Bronchial epithelial cell (primary cell): ENCODE results near the gene MYO1D. TPM values are rescaled to one million over a fixed set of nuclear protein-coding genes. Genes with fewer than 3 reads are reported as not detected.

ENCODE experiments used
- DNase-seq: peaks from one replicate; pipeline ENCODE4 v3.0.0-alpha.2; 2010; ENCODE audit warnings: low read depth
- FAIRE-seq: peaks from 2 replicates; lab custom pipeline; 2011; peaks lifted over from hg19 to GRCh38; lab: Jason Lieb, UNC
- H3K27me3 ChIP-seq: 2 replicates; pipeline ENCODE4 v1.5.1; 2011; ENCODE audit warnings: low read length; ENCODE audit not compliant: control insufficient read depth, insufficient read depth
- H3K36me3 ChIP-seq: 2 replicates; pipeline ENCODE4 v1.5.1; 2011; ENCODE audit warnings: low read length; ENCODE audit not compliant: control insufficient read depth, insufficient read depth
- H3K4me3 ChIP-seq: 2 replicates; pipeline ENCODE4 v1.5.1; 2011; ENCODE audit warnings: mild to moderate bottlenecking, low read depth, low read length, control low read depth
- CTCF ChIP-seq: IDR thresholded peaks from 2 replicates; pipeline ENCODE4 v1.5.1; 2011; ENCODE audit warnings: mild to moderate bottlenecking, moderate library complexity, low read length, control low read depth, inconsistent platforms; ENCODE audit not compliant: insufficient read depth, severe bottlenecking
- total RNA-seq: library from RNA; depleted of rRNA; stranded (reverse); fragments of >200 nt; gene quantifications from 2 replicates; pipeline ENCODE4 v1.2.1, GENCODE V29; 2014

MYO1D gene
- total RNA-seq, 1 donor from 2014 or later = 35.8 TPM

DNA sequence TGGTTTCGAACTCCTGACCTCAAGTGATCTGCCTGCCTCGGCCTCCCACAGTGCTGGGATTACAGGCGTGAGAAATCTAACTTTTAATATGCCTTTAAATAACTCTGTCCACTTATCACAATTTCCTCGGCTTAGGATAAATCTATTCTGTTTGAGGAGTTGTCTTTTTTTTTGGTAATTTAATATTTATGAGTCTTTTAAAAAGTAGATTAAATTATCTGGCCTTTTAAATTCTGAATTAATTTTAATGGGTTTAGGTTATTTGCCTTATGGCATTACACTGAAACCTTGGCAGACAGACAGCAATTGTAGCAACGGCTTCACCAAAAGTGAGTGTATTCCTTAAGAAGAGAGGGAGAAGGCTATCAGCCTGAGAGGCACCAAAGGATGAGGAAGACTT lies 66.2 kb downstream of the MYO1D start:
- FAIRE-seq = no peak
- Histone ChIP-seq H3K27me3 (no peaks in the 10 kb centered on the region), H3K4me3 (no peak overlapping the region), H3K36me3 (no peaks in the 10 kb centered on the region)
- TF ChIP-seq CTCF = no peak
- no peak for DNase-seq

- TF ChIP-seq CTCF = no peak
- no peak for DNase-seq
- Histone ChIP-seq H3K27me3 (no peaks in the 10 kb centered on the region), H3K36me3 (no peaks in the 10 kb centered on the region), H3K4me3 (no peak overlapping the region)
- FAIRE-seq = no peak
Observed at GRCh38 chr17:32807577-32807976, 69.3 kb downstream of the MYO1D start.

- TF ChIP-seq CTCF = no peak
- DNase-seq (peak; percentile 90), FAIRE-seq (no peak)
- Histone ChIP-seq H3K27me3 (no peaks in the 10 kb centered on the region), H3K4me3 (no peak overlapping the region), H3K36me3 (no peaks in the 10 kb centered on the region)
Observed at GRCh38 chr17:32806646-32807045, 70.3 kb downstream of the MYO1D start.

- H3K27me3 ChIP-seq = no peaks in the 10 kb centered on the region
- DNase-seq (peak; percentile 19), FAIRE-seq (no peak)
- no peak for TF ChIP-seq CTCF
- no peaks in the 10 kb centered on the region for H3K36me3 ChIP-seq
- H3K4me3 ChIP-seq = no peak overlapping the region
Observed at GRCh38 chr17:32805029-32805976, 71.6 kb downstream of the MYO1D start.

DNA sequence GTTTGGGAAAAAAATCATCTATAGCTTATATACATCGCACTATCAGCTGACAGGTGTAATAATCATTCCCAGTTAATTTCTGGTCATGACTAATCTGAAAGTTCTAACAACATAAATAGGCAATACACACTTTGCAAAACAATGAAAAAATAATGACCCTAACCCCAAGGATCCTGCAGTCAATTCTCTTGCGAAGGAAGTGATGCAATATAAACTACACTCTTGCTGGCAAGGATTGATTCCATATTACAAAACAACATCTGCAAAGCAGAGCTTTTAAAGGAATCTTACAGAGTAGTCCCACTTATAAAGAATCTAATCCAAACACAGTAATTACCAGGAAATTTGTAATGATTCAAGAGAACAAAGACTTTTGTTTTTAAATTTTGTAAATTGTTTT lies 73.4 kb downstream of the MYO1D start:
- no peak overlapping the region for H3K4me3 ChIP-seq
- DNase-seq (no peak), FAIRE-seq (no peak)
- H3K36me3 ChIP-seq = no peaks in the 10 kb centered on the region
- no peak for TF ChIP-seq CTCF
- no peaks in the 10 kb centered on the region for H3K27me3 ChIP-seq
